NCI-H2081 treated with DMSO at 0.1 percent for 48 hours (cell line): Measurements from ENCODE around the gene NT5DC3.
"Not testable (repeated sequence)": the region's sequence is repeated elsewhere in the genome, so short reads cannot be mapped to it uniquely, and the experiment has no call there.

Source experiments
- DNase-seq: peaks from one replicate; lab custom pipeline; 2025; lab: John Stamatoyannopoulos, UW

The NT5DC3 gene

DNA sequence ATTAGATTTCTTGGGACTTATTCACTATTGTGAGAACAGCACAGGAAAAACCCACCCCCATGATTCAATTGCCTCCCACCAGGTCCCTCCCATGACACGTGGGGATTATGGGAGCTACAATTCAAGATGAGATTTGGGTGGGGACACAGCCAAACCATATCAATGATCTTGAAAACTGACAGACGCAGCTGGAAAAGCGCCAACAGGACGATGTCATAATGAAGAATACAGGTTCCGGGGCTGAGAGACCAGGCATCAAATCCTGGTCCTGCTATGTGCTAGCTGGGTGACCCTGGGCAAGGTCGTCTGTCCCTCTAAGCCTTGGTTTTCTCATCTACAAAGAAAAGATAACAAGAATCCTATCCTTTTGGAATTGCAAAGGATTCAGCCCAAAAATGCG is 31.4 kb downstream of the NT5DC3 start:
- not testable (repeated sequence) for DNase-seq

- no peak for DNase-seq
Measured at GRCh38 chr12:103809154-103809553, 31.9 kb downstream of the NT5DC3 start.

DNA sequence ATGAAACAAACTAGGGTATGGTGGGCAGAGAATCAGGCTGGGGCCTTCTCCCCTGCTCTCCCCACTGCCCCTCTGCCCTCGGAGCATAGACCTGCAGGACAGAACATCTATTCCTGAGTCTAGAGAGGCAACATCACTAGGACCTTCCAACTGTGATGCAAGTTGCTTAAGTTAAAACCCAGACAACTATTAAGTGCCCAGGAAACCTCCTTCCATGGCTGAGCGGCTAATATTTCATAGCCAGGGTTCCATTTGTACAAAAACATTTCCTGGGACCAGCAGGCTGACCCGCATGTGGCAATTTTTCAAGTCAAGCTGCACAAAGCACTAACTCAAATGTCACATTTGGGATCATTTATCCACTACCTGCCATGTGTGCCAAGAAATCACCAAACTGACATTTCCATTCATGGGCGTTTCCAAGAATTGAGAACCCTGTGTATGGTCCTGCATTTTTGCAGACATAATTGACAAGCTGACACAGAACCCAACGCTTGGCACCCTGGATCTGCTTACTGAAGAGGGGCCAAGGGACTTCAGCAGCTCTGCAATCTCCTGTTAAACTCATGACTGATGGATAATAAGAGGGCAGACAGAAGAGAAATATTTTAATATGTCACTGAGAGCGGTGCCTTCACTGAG is 32.7 kb downstream of the NT5DC3 start:
- DNase-seq: no peak

- DNase-seq: no peak
Measured at GRCh38 chr12:103807561-103808238, 33.3 kb downstream of the NT5DC3 start.

DNA sequence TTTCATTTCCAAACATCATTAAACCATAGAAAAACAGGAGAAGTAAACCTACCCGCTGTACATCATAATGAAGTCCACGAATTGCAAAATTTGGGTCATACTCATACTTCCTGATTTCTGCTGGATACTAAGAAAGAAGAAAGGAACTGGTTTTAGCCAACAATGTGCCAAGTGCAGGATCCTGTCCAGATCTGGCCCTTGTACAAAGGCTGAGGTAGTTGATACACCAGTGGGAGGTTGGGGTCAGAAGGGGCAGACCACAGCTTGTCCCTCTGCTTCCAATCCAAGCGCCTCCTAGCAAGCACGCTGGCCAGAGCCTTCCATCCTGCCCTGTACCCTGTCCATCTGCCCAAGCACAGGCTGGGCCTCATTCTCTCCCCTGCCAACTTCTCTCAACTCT is 34.2 kb downstream of the NT5DC3 start:
- DNase-seq: no peak

- no peak for DNase-seq
Measured at GRCh38 chr12:103805655-103806360, 35.2 kb downstream of the NT5DC3 start.

DNA sequence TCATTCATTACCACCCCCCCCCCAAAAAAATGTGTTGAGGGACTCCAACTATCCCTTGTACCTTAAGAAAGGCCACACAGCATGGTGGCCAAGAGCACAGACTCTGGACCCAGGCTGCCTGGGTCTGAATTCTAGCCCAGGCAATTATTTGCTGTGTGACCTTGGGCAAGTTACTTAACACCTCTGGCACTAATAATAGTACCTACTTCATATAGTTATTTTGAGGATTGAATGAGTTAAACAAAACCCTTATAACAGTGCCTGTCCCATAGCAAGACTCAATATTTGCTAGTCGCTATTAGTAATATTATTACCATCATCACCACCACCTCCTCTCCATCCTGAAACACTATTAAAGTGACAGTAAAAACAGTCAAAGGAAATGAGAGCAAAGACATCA is 37.2 kb downstream of the NT5DC3 start:
- no peak for DNase-seq

- no peak for DNase-seq
Measured at GRCh38 chr12:103802586-103802886, 38.5 kb downstream of the NT5DC3 start.

DNA sequence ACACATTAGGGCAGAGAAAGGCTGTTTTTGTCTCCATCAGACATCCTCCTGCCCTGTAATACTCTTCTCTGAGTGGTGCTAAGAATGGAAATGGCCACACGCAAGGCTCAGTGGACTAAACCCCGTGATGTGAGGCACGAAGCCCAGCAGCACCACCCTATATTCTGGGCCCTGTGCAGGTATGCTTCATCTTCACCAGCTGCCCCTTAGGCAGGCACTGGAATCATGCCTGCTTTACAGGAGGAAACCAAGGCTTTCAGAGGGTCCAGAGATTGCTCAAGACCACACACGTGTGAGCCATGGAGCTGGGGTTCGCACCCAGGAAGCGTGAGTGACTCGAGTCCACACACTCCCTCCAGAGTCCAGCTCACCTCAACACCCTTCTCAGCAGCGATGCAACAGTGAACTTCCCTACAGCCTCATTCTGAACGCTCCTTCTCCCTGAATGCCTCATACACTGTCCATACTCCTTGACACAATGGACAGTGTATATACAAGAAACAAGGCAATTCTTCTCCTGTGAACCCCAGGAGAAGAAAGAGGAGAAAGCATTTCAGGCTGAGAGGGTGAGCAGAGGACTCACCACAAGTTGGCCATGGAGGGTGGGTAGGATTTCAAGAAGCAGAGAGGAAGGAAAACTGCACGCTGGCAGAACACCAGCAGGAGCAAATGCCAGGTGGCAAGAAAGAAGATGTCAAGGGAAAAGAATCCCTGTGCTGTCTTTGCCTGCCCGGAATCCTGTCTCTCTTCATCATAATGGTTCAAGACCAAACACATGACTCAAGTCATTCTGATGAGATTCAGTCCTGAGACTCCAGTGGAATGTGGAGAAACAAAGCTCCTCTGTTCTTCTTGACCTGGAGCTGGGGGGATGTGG is 39.1 kb downstream of the NT5DC3 start:
- DNase-seq: no peak

DNA sequence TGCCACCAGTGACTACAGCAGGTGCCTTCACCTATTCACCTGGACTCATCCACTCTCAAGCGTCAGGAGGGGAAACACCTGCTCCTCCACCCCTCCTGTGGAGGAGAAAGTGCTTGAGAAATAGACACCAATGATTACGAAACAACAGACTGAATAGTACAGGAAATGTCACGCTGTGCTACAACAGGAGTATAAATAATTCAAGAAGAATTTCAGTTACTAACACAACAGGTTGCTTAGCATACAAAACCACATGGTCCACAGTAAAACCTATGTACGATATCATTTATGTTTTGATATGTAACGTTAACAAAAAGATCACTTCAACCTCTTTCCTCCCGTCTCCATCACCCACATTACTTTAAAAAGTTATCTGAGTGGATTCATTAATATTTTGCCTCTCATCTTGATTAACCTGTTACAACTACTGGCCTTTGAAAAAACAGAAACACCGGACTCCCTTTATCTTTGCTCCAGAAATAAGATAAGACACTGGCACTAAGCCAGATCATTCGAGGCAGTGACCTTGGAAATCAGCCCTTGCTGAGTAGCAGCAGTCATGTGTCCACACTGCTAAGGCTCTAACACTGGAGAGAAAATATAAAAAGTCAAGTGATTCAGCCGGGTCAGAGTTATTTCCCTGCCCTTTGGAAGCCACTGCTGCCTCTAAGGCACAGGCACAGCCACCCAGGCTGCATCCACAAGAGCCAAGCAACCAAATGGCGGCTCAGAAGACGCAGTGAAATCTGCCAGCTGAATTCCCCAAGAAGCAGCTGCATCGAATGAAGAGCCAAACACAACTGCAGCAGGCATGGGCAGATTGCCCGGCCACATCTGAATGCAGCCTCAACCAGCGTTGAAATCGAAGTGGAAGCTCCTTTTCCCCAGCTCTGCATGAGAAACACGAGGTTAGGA is 40.9 kb downstream of the NT5DC3 start:
- peak; percentile 81 for DNase-seq

GRCh38 chr12:103799504-103799856 is 41.6 kb downstream of the NT5DC3 start:
- no peak for DNase-seq

DNA sequence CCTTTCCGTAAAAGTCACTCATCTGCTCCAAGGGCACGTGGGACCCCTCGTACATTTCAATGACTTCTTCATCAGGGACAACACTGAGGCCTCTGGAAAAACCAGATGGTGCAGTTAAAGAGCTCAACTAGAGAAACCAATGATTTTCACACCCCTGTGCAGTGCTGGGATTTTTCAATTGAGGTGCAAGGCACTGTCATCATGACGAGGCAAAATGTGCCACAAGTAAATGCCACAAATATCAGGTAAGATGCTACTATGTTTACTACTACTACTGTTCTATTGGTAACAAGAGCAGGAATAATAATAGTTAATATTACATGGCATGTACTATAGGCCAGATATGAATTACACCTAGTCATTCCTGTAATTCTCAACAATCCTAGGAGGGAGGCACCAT is 42.4 kb downstream of the NT5DC3 start:
- DNase-seq: no peak

GRCh38 chr12:103794309-103795213 is 46.5 kb downstream of the NT5DC3 start:
- no peak for DNase-seq

DNA sequence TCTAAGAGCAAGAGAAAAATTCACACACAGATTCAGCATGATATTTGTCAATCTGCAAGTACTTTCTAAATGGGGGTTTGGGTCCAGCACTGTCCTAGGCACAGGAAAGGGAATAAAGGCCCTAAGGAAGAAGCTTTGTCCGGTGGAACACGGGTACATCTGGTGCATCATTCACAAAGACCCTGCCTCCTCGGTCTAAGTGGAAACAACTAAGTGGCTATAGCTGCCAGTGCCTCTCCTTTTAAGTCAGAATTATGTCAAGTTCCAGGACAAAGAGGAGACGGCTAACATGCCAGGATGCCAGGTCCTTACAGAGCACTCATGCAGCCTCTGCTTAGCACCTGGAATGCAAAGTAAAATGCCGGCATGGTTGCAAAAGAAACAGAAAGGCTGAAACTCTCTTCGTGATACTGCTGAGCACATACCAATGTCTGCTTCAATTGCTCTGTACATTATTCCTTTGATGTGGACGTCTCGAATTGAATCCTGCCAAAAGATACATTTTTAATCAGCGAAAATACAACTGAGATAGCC is 47.5 kb downstream of the NT5DC3 start:
- DNase-seq: no peak

- no peak for DNase-seq
Measured at GRCh38 chr12:103793046-103793445, 48.0 kb downstream of the NT5DC3 start.

DNA sequence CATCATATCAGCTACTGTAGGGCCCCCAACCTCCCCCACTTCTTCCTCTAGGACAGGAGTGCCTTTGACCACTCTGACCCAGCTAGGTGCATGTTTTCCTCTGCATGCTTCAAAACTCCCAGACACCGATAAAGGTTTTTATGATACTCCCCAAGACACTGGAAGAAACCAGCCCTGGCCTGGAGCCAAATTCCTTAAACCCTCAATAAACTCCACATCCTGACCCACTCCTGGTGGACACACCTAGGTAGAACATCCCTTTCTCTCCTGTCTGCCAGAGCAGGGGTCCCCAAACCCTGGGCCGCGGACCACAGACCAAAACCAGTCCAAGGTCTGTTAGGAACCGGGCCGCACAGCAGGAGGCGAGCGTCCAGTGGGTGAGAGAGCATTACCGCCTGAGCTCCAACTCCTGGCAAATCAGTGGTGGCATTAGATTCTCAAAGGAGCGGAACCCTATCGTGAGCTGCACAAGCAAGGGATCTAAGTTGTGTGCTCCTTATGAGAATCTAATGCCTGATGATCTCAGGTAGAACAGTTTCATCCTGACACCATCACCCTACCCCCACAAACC is 49.6 kb downstream of the NT5DC3 start:
- no peak for DNase-seq

- DNase-seq: no peak
Measured at GRCh38 chr12:103786201-103786600, 54.8 kb downstream of the NT5DC3 start.

- no peak for DNase-seq
Measured at GRCh38 chr12:103785243-103786031, 55.6 kb downstream of the NT5DC3 start.
